Liver (tissue), 9 donors: Measurements from ENCODE around the gene POLR3H. TPM values are rescaled to one million over a fixed set of nuclear protein-coding genes. Genes with fewer than 3 reads are reported as not detected.

ENCODE experiments used
- DNase-seq: peaks from one replicate; pipeline ENCODE4 v3.0.0-alpha.2; 2017; ENCODE audit warnings: low spot score
- H3K27ac ChIP-seq, 2 donors: one replicate each; pipeline ENCODE4 v1.7.0; 2013; ENCODE audit warnings: inconsistent platforms in 2 of 2, low read length in 2 of 2, control low read depth in 1 of 2, low read depth in 1 of 2, mild to moderate bottlenecking in 1 of 2
- H3K27me3 ChIP-seq, 4 donors: one replicate each; pipeline versions ENCODE4 v1.6.1 to v1.7.0; 2013; ENCODE audit warnings: low read length in 3 of 4, inconsistent platforms in 1 of 4, mild to moderate bottlenecking in 1 of 4, moderate library complexity in 1 of 4; ENCODE audit not compliant: control insufficient read depth in 4 of 4, insufficient read depth in 4 of 4
- H3K36me3 ChIP-seq, 4 donors: one replicate each; pipeline versions ENCODE4 v1.6.1 to v1.7.0; 2013; ENCODE audit warnings: low read length in 3 of 4, mild to moderate bottlenecking in 3 of 4, low read depth in 1 of 4, moderate library complexity in 1 of 4; ENCODE audit not compliant: control insufficient read depth in 4 of 4, insufficient read depth in 3 of 4
- H3K4me1 ChIP-seq, 4 donors: one replicate each; pipeline versions ENCODE4 v1.6.1 to v1.7.0; 2013; ENCODE audit warnings: low read length in 3 of 4, mild to moderate bottlenecking in 3 of 4, moderate library complexity in 1 of 4; ENCODE audit not compliant: control insufficient read depth in 4 of 4, insufficient read depth in 4 of 4
- H3K4me3 ChIP-seq, 3 donors: one replicate each; pipeline versions ENCODE4 v1.6.1 to v1.7.0; 2013; ENCODE audit warnings: low read length in 3 of 3, control low read depth in 1 of 3, low read depth in 1 of 3, mild to moderate bottlenecking in 1 of 3
- H3K9ac ChIP-seq, 2 donors: one replicate each; pipeline ENCODE4 v1.7.0; 2013; ENCODE audit warnings: low read length in 2 of 2, mild to moderate bottlenecking in 2 of 2, moderate library complexity in 2 of 2, control low read depth in 1 of 2, low read depth in 1 of 2
- H3K9me3 ChIP-seq, 4 donors: one replicate each; pipeline versions ENCODE4 v1.6.1 to v1.7.0; 2013; ENCODE audit warnings: low read length in 3 of 4; ENCODE audit not compliant: control insufficient read depth in 4 of 4
- ATF3 ChIP-seq: IDR thresholded peaks from 2 replicates; pipeline ENCODE4 v1.6.1; 2016; ENCODE audit warnings: antibody characterized with exemption
- EGR1 ChIP-seq, 2 donors: IDR thresholded peaks; 2 replicates each; pipeline ENCODE4 v1.6.1; 2016 to 2018; ENCODE audit warnings: antibody characterized with exemption in 2 of 2, low read depth in 2 of 2
- FOXA2 ChIP-seq: IDR thresholded peaks from 2 replicates; pipeline ENCODE4 v1.6.1; 2016; ENCODE audit warnings: antibody characterized with exemption
- HNF4A ChIP-seq, 2 donors: conservative IDR thresholded peaks; 2 replicates each; pipeline ENCODE4 v1.6.1; 2016; ENCODE audit warnings: antibody characterized with exemption in 2 of 2, mild to moderate bottlenecking in 2 of 2
- RAD21 ChIP-seq, 2 donors: IDR thresholded peaks; 2 replicates each; pipeline ENCODE4 v1.6.1; 2016; ENCODE audit warnings: antibody characterized with exemption in 2 of 2, mild to moderate bottlenecking in 2 of 2
- RXRA ChIP-seq, 2 donors: IDR thresholded peaks; 2 replicates each; pipeline ENCODE4 v1.6.1; 2017 to 2018; ENCODE audit warnings: antibody characterized with exemption in 2 of 2, mild to moderate bottlenecking in 1 of 2
- SP1 ChIP-seq: IDR thresholded peaks from 2 replicates; pipeline ENCODE4 v1.6.1; 2018; ENCODE audit warnings: antibody characterized with exemption, mild to moderate bottlenecking
- TAF1 ChIP-seq: conservative IDR thresholded peaks from 2 replicates; pipeline ENCODE4 v1.6.1; 2016; ENCODE audit warnings: antibody characterized with exemption, mild to moderate bottlenecking
- WGBS: extraction: QIAGEN DNeasy Blood & Tissue Kit; methylation state at CpG from one replicate; pipeline ENCODE4 v1.1.7; 2013; 5-methylcytosine and 5-hydroxymethylcytosine counted together
- polyA plus RNA-seq, 2 donors: library from polyadenylated mRNA; stranded (reverse) in 1 of 2; unstranded in 1 of 2; fragments of 200-250 nt in 1 of 2; fragments of >200 nt in 1 of 2; fragmentation: Nextera tagmentation in 1 of 2; extraction: Ambion mirVana in 1 of 2; gene quantifications; one replicate each; pipeline versions ENCODE4 v1.2.1 to v1.2.3, GENCODE V29; 2013 to 2015
- total RNA-seq, 2 donors: library from RNA; depleted of rRNA; stranded (reverse); fragments of >200 nt; gene quantifications; one replicate each; pipeline ENCODE4 v1.2.3, GENCODE V29; 2014
- TF ChIP-seq, protein P1 (sequence below): IDR thresholded peaks from 2 replicates; pipeline ENCODE4 v1.6.1; 2016; ENCODE audit warnings: antibody characterized with exemption, mild to moderate bottlenecking
- TF ChIP-seq, protein P2 (sequence below): IDR thresholded peaks from 2 replicates; pipeline ENCODE4 v1.6.1; 2016; ENCODE audit warnings: antibody characterized with exemption
- donor health status: healthy.
- donor health status: healthy.
- donor health status: healthy.
- donor health status: healthy.
- donor health status: healthy.

The POLR3H gene
- total and polyA plus RNA-seq, 4 donors, result 11.7 to 37.7 (median 27.1) TPM

- H3K4me3 ChIP-seq, result no peak overlapping the region
- peaks cover 3 to 16% (median 3%) of the 10 kb centered on the region in 4 donors for H3K36me3 ChIP-seq
- WGBS, result 69% methylated on average over 3 of the region's 3 CpGs
Observed at GRCh38 chr22:41537203-41537602, 7.1 kb downstream of the POLR3H start.

GRCh38 chr22:41535244-41535643, 9.0 kb downstream of the POLR3H start:
- H3K4me1 ChIP-seq, result peaks cover 0 to 14% (median 8%) of the 10 kb centered on the region in 4 donors

More at GRCh38 chr22:41537203-41537602, 7.1 kb downstream of the POLR3H start:
- H3K27ac ChIP-seq, result no peak overlapping the region
- H3K4me1 ChIP-seq, result peaks cover 2 to 25% (median 19%) of the 10 kb centered on the region in 4 donors
- TF ChIP-seq HNF4A (conservative IDR thresholded peaks at IDR 0.05) (no peak), RXRA (IDR thresholded peaks at IDR 0.05) (peak in 1 of 2 donors; percentile 20)
- DNase-seq, result no peak
- H3K9me3 ChIP-seq, result no peaks in the 10 kb centered on the region
- H3K27me3 ChIP-seq, result no peaks in the 10 kb centered on the region
- H3K9ac ChIP-seq, result no peak overlapping the region

DNA sequence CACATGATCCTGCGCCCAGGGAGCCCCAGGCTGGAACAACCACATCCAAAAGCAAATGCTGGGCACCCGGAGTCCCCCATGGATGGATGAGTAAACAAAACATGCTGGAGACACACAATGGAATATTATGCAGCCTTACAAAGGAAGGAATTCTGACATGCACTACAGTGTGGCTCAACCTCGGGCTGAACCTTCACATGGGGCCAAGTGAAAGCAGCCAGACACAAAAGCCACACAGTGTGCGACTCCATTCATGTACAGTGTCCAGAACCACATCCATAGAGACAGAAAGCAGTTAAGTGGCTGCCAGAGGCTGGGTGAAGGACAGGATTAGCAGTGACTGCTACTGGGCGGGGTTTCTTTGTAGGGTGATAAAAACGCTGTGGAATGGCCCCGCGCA, 10.1 kb downstream of the POLR3H start:
- H3K9ac ChIP-seq, result no peak overlapping the region
- H3K36me3 ChIP-seq, result peaks cover 3 to 37% (median 9%) of the 10 kb centered on the region in 4 donors
- WGBS, result 95% methylated on average over 8 of the region's 8 CpGs
- no peak overlapping the region for H3K4me3 ChIP-seq
- H3K9me3 ChIP-seq, result no peaks in the 10 kb centered on the region
- no peaks in the 10 kb centered on the region for H3K27me3 ChIP-seq
- peaks cover 0 to 7% (median 5%) of the 10 kb centered on the region in 4 donors for H3K4me1 ChIP-seq
- DNase-seq, result no peak
- H3K27ac ChIP-seq, result no peak overlapping the region
- TF ChIP-seq RAD21 (IDR thresholded peaks at IDR 0.05) (no peak), ATF3 (no peak), SP1 (no peak), FOXA2 (no peak), RXRA (IDR thresholded peaks at IDR 0.05) (no peak), TAF1 (no peak)
- TF ChIP-seq, protein P1, sequence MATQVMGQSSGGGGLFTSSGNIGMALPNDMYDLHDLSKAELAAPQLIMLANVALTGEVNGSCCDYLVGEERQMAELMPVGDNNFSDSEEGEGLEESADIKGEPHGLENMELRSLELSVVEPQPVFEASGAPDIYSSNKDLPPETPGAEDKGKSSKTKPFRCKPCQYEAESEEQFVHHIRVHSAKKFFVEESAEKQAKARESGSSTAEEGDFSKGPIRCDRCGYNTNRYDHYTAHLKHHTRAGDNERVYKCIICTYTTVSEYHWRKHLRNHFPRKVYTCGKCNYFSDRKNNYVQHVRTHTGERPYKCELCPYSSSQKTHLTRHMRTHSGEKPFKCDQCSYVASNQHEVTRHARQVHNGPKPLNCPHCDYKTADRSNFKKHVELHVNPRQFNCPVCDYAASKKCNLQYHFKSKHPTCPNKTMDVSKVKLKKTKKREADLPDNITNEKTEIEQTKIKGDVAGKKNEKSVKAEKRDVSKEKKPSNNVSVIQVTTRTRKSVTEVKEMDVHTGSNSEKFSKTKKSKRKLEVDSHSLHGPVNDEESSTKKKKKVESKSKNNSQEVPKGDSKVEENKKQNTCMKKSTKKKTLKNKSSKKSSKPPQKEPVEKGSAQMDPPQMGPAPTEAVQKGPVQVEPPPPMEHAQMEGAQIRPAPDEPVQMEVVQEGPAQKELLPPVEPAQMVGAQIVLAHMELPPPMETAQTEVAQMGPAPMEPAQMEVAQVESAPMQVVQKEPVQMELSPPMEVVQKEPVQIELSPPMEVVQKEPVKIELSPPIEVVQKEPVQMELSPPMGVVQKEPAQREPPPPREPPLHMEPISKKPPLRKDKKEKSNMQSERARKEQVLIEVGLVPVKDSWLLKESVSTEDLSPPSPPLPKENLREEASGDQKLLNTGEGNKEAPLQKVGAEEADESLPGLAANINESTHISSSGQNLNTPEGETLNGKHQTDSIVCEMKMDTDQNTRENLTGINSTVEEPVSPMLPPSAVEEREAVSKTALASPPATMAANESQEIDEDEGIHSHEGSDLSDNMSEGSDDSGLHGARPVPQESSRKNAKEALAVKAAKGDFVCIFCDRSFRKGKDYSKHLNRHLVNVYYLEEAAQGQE, result no peak
- TF ChIP-seq, protein P2, sequence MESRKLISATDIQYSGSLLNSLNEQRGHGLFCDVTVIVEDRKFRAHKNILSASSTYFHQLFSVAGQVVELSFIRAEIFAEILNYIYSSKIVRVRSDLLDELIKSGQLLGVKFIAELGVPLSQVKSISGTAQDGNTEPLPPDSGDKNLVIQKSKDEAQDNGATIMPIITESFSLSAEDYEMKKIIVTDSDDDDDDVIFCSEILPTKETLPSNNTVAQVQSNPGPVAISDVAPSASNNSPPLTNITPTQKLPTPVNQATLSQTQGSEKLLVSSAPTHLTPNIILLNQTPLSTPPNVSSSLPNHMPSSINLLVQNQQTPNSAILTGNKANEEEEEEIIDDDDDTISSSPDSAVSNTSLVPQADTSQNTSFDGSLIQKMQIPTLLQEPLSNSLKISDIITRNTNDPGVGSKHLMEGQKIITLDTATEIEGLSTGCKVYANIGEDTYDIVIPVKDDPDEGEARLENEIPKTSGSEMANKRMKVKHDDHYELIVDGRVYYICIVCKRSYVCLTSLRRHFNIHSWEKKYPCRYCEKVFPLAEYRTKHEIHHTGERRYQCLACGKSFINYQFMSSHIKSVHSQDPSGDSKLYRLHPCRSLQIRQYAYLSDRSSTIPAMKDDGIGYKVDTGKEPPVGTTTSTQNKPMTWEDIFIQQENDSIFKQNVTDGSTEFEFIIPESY, result no peak

More at GRCh38 chr22:41535244-41535643, 9.0 kb downstream of the POLR3H start:
- TF ChIP-seq EGR1 (IDR thresholded peaks at IDR 0.05; ENCODE audit: low read depth in 2 of 2), result no peak
- TF ChIP-seq RAD21 (IDR thresholded peaks at IDR 0.05), result peak in 1 of 2 donors; percentile 43
- 90% methylated on average over 5 of the region's 5 CpGs for WGBS
- Histone ChIP-seq H3K9me3 (no peaks in the 10 kb centered on the region), H3K27ac (no peak overlapping the region), H3K36me3 (peaks cover 4 to 35% (median 10%) of the 10 kb centered on the region in 4 donors), H3K27me3 (no peaks in the 10 kb centered on the region), H3K4me3 (no peak overlapping the region), H3K9ac (no peak overlapping the region)
- no peak for DNase-seq
